IPS-15b (cell line): ENCODE results near the gene CFP.
"Not testable (repeated sequence)": the region's sequence is repeated elsewhere in the genome, so short reads cannot be mapped to it uniquely, and the experiment has no call there.

ENCODE experiments used
- H3K27me3 ChIP-seq: one replicate; pipeline ENCODE4 v1.6.1; 2013; ENCODE audit warnings: low read length; ENCODE audit not compliant: control insufficient read depth, insufficient read depth
- H3K36me3 ChIP-seq: one replicate; pipeline ENCODE4 v1.6.1; 2013; ENCODE audit warnings: low read length; ENCODE audit not compliant: control insufficient read depth, insufficient read depth
- H3K4me1 ChIP-seq: one replicate; pipeline ENCODE4 v1.6.1; 2013; ENCODE audit warnings: mild to moderate bottlenecking, low read length; ENCODE audit not compliant: control insufficient read depth, insufficient read depth
- H3K4me3 ChIP-seq: one replicate; pipeline ENCODE4 v1.5.1; 2013; ENCODE audit warnings: low read depth, low read length
- H3K9ac ChIP-seq: one replicate; pipeline ENCODE4 v1.6.1; 2013; ENCODE audit warnings: low read depth, mild to moderate bottlenecking, low read length
- H3K9me3 ChIP-seq: one replicate; pipeline ENCODE4 v1.6.1; 2013; ENCODE audit warnings: mild to moderate bottlenecking, low read length; ENCODE audit not compliant: control insufficient read depth, insufficient read depth

CFP gene

GRCh38 chrX:47629419-47630200 is at the start of gene CFP:
Gene CFP (minus strand): TSS chrX:47629930. CDS start chrX:47629844, 86 bp downstream.
- Histone ChIP-seq H3K4me3 (no peak within 1 kb of the TSS), H3K27me3 (no peaks in the 10 kb centered on the region), H3K4me1 (no peaks in the 10 kb centered on the region), H3K9ac (no peak within 1 kb of the TSS), H3K9me3 (no peaks in the 10 kb centered on the region), H3K36me3 (peaks cover 2% of the 10 kb centered on the region)

- not testable (repeated sequence) for H3K27me3 ChIP-seq, H3K4me1 ChIP-seq, H3K36me3 ChIP-seq, H3K9me3 ChIP-seq, H3K4me3 ChIP-seq, H3K9ac ChIP-seq
Observed at GRCh38 chrX:47675959-47676859, 46.5 kb upstream of the CFP start.

GRCh38 chrX:47674776-47675175 is 45.0 kb upstream of the CFP start:
- Histone ChIP-seq H3K9ac (no peak overlapping the region), H3K4me3 (no peak overlapping the region), H3K4me1 (no peaks in the 10 kb centered on the region), H3K9me3 (no peaks in the 10 kb centered on the region), H3K27me3 (no peaks in the 10 kb centered on the region), H3K36me3 (no peaks in the 10 kb centered on the region)

- not testable (repeated sequence) for H3K4me1 ChIP-seq, H3K36me3 ChIP-seq, H3K9ac ChIP-seq, H3K9me3 ChIP-seq, H3K4me3 ChIP-seq, H3K27me3 ChIP-seq
Observed at GRCh38 chrX:47665797-47666196, 36.1 kb upstream of the CFP start.

GRCh38 chrX:47664737-47665136 is 35.0 kb upstream of the CFP start:
- Histone ChIP-seq H3K27me3 (no peaks in the 10 kb centered on the region), H3K9ac (no peak overlapping the region), H3K4me3 (no peak overlapping the region), H3K4me1 (no peaks in the 10 kb centered on the region), H3K9me3 (no peaks in the 10 kb centered on the region), H3K36me3 (no peaks in the 10 kb centered on the region)

- H3K4me3 ChIP-seq: no peak overlapping the region
- H3K36me3 ChIP-seq: no peaks in the 10 kb centered on the region
- H3K9ac ChIP-seq: no peak overlapping the region
- H3K4me1 ChIP-seq: no peaks in the 10 kb centered on the region
- H3K9me3 ChIP-seq: no peaks in the 10 kb centered on the region
- H3K27me3 ChIP-seq: no peaks in the 10 kb centered on the region
Observed at GRCh38 chrX:47662144-47662657, 32.5 kb upstream of the CFP start.

GRCh38 chrX:47661539-47661938 is 31.8 kb upstream of the CFP start:
- no peak overlapping the region for H3K9ac ChIP-seq

GRCh38 chrX:47659421-47659726 is 29.6 kb upstream of the CFP start:
- no peaks in the 10 kb centered on the region for H3K27me3 ChIP-seq
- H3K4me3 ChIP-seq: peak overlapping the region; percentile 87
- peaks cover 10% of the 10 kb centered on the region for H3K36me3 ChIP-seq
- no peaks in the 10 kb centered on the region for H3K4me1 ChIP-seq
- H3K9me3 ChIP-seq: no peaks in the 10 kb centered on the region
- H3K9ac ChIP-seq: no peak overlapping the region

More at GRCh38 chrX:47661539-47661938, 31.8 kb upstream of the CFP start:
- no peak overlapping the region for H3K4me3 ChIP-seq
- no peaks in the 10 kb centered on the region for H3K4me1 ChIP-seq
- no peaks in the 10 kb centered on the region for H3K27me3 ChIP-seq
- H3K36me3 ChIP-seq: peaks cover 7% of the 10 kb centered on the region
- H3K9me3 ChIP-seq: no peaks in the 10 kb centered on the region

GRCh38 chrX:47658684-47659420 is 29.1 kb upstream of the CFP start, which contains the start of gene UXT:
Gene UXT (minus strand): TSS chrX:47659180. CDS start chrX:47658927, 253 bp downstream.
- peak within 1 kb of the TSS; percentile 87 for H3K9ac ChIP-seq
- H3K4me3 ChIP-seq: peak within 1 kb of the TSS; percentile 87
- H3K27me3 ChIP-seq: no peaks in the 10 kb centered on the region
- no peaks in the 10 kb centered on the region for H3K9me3 ChIP-seq
- H3K4me1 ChIP-seq: no peaks in the 10 kb centered on the region
- peaks cover 10% of the 10 kb centered on the region for H3K36me3 ChIP-seq

- H3K9me3 ChIP-seq: no peaks in the 10 kb centered on the region
- no peaks in the 10 kb centered on the region for H3K4me1 ChIP-seq
- H3K4me3 ChIP-seq: peak overlapping the region; percentile 87
- no peak overlapping the region for H3K9ac ChIP-seq
- peaks cover 10% of the 10 kb centered on the region for H3K36me3 ChIP-seq
- H3K27me3 ChIP-seq: no peaks in the 10 kb centered on the region
Observed at GRCh38 chrX:47658301-47658683, 28.6 kb upstream of the CFP start.

GRCh38 chrX:47651043-47651905 is 21.5 kb upstream of the CFP start:
- Histone ChIP-seq H3K4me1 (no peaks in the 10 kb centered on the region), H3K36me3 (peaks cover 2% of the 10 kb centered on the region), H3K9me3 (no peaks in the 10 kb centered on the region), H3K9ac (no peak overlapping the region), H3K4me3 (peak overlapping the region; percentile 48), H3K27me3 (no peaks in the 10 kb centered on the region)
